OCI-LY1 (cell line): Measurements from ENCODE around the gene GMPS.
"Not testable (repeated sequence)": the region's sequence is repeated elsewhere in the genome, so short reads cannot be mapped to it uniquely, and the experiment has no call there.

Experiments
- H2AFZ ChIP-seq: fragments of 200-600 bp; sonication (generic), shearing (Covaris generic); 2 replicates; pipeline ENCODE4 v1.6.0; 2014; ENCODE audit warnings: antibody characterized with exemption, mild to moderate bottlenecking, low read length
- H3F3A ChIP-seq: fragments of 200-600 bp; sonication (generic), shearing (Covaris generic); 2 replicates; pipeline ENCODE4 v1.6.0; 2014; ENCODE audit warnings: mild to moderate bottlenecking, antibody characterized with exemption, low read length, moderate library complexity; ENCODE audit not compliant: insufficient read depth
- H3K27ac ChIP-seq: fragments of 200-600 bp; sonication (generic); 2 replicates; pipeline ENCODE4 v1.5.1; 2014; ENCODE audit warnings: low read length, mixed run types, mild to moderate bottlenecking, low read depth; ENCODE audit not compliant: poor library complexity, severe bottlenecking
- H3K27me3 ChIP-seq: fragments of 200-600 bp; sonication (generic); 2 replicates; pipeline ENCODE4 v1.6.0; 2014; ENCODE audit warnings: antibody characterized with exemption, mild to moderate bottlenecking, low read length, moderate library complexity; ENCODE audit not compliant: insufficient read depth
- H3K36me3 ChIP-seq: fragments of 200-600 bp; sonication (generic); 2 replicates; pipeline ENCODE4 v1.6.1; 2014; ENCODE audit warnings: mild to moderate bottlenecking, antibody characterized with exemption, low read length, moderate library complexity, mixed read lengths; ENCODE audit not compliant: insufficient read depth
- H3K4me1 ChIP-seq: fragments of 200-600 bp; sonication (generic); 2 replicates; pipeline ENCODE4 v1.5.1; 2014; ENCODE audit warnings: mild to moderate bottlenecking, low read length, moderate library complexity; ENCODE audit not compliant: insufficient read depth, severe bottlenecking
- H3K4me2 ChIP-seq: fragments of 200-600 bp; sonication (generic), shearing (Covaris generic); 2 replicates; pipeline ENCODE4 v1.6.1; 2014; ENCODE audit warnings: low read length
- H3K4me3 ChIP-seq: fragments of 200-600 bp; sonication (generic); 2 replicates; pipeline ENCODE4 v1.5.1; 2014; ENCODE audit warnings: low read length, low read depth, mild to moderate bottlenecking, mixed read lengths; ENCODE audit not compliant: poor library complexity, severe bottlenecking
- H3K79me2 ChIP-seq: fragments of 200-600 bp; shearing (Covaris generic); 2 replicates; pipeline ENCODE4 v1.6.1; 2016; ENCODE audit warnings: mixed run types, low read length, mixed read lengths; ENCODE audit not compliant: insufficient read depth
- H3K9ac ChIP-seq: fragments of 200-600 bp; sonication (generic), shearing (Covaris generic); 2 replicates; pipeline ENCODE4 v1.6.1; 2014; ENCODE audit warnings: mild to moderate bottlenecking, low read length, mixed read lengths
- H3K9me2 ChIP-seq: fragments of 200-600 bp; sonication (generic), shearing (Covaris generic); 2 replicates; pipeline ENCODE4 v1.6.1; 2014; ENCODE audit warnings: low read depth, mild to moderate bottlenecking, low read length, mixed read lengths
- H3K9me3 ChIP-seq: fragments of 200-600 bp; shearing (Covaris generic); 2 replicates; pipeline ENCODE4 v1.6.1; 2014; ENCODE audit warnings: low read length, mixed read lengths
- H4K20me1 ChIP-seq: fragments of 200-600 bp; sonication (generic), shearing (Covaris generic); 2 replicates; pipeline ENCODE4 v1.6.0; 2016; ENCODE audit warnings: mild to moderate bottlenecking, low read length; ENCODE audit not compliant: insufficient read depth
- EZH2 ChIP-seq: fragments of 200-600 bp; sonication (generic), shearing (Covaris generic); IDR thresholded peaks from 2 replicates; pipeline ENCODE4 v1.8.0; 2017; ENCODE audit warnings: borderline replicate concordance, mixed run types, mild to moderate bottlenecking, antibody characterized with exemption, low read length, moderate library complexity, mixed read lengths
- TF ChIP-seq, protein P1 (sequence below): fragments of 200-600 bp; sonication (generic), shearing (Covaris generic); IDR thresholded peaks from 2 replicates; pipeline ENCODE4 v1.5.1; 2017; ENCODE audit warnings: mild to moderate bottlenecking, antibody characterized with exemption, low read length, moderate library complexity, mixed read lengths

GMPS gene

DNA sequence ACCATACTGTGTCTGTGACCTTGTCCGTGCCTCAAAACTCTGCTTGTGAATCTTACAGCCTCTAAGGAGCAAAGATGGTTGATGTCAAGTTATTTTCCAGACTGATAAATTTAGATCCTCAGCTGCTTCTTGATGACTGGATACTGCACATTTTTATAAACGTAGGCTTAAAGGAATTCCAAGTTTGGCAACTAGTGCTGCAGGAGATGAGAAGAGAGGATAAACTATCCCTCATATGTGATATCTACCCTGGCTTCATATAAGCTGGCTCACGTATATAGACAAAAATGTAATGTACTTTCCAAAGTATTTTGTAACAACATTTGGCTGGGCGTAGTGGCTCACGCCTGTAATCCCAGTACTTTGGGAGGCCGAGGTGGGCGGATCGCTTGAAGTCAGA lies 89.6 kb downstream of the GMPS start:
- Histone ChIP-seq H4K20me1 (no peaks in the 10 kb centered on the region), H3K27me3 (no peaks in the 10 kb centered on the region), H3K27ac (no peak overlapping the region), H3K9ac (no peak overlapping the region), H3K9me3 (no peaks in the 10 kb centered on the region), H3K4me2 (no peak overlapping the region), H3K36me3 (peaks cover 4% of the 10 kb centered on the region; the same call in 1 of the 2 replicates), H3K79me2 (no peaks in the 10 kb centered on the region), H3K4me1 (no peaks in the 10 kb centered on the region), H2AFZ (no peak overlapping the region), H3K9me2 (no peaks in the 10 kb centered on the region), H3F3A (no peaks in the 10 kb centered on the region), H3K4me3 (no peak overlapping the region)
- no peak for TF ChIP-seq EZH2
- TF ChIP-seq, protein P1, sequence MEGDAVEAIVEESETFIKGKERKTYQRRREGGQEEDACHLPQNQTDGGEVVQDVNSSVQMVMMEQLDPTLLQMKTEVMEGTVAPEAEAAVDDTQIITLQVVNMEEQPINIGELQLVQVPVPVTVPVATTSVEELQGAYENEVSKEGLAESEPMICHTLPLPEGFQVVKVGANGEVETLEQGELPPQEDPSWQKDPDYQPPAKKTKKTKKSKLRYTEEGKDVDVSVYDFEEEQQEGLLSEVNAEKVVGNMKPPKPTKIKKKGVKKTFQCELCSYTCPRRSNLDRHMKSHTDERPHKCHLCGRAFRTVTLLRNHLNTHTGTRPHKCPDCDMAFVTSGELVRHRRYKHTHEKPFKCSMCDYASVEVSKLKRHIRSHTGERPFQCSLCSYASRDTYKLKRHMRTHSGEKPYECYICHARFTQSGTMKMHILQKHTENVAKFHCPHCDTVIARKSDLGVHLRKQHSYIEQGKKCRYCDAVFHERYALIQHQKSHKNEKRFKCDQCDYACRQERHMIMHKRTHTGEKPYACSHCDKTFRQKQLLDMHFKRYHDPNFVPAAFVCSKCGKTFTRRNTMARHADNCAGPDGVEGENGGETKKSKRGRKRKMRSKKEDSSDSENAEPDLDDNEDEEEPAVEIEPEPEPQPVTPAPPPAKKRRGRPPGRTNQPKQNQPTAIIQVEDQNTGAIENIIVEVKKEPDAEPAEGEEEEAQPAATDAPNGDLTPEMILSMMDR, result no peak

DNA sequence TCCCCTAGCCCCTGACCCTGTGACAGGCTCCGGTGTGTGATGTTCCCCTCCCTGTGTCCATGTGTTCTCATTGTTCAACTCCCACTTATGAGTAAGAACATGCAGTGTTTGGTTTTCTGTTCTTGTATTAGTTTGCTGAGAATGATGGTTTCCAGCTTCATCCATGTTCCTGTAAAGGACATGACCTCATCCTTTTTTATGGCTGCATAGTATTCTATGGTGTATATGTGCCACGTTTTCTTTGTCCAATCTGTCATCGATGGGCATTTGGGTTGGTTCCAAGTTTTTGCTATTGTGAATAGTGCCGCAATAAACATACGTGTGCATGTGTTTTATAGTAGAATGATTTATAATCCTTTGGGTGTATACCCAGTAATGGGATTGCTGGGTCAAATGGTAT lies 90.6 kb downstream of the GMPS start:
- not testable (repeated sequence) for H3K4me2 ChIP-seq, H2AFZ ChIP-seq, H3K9me2 ChIP-seq, H3K36me3 ChIP-seq, H3K9me3 ChIP-seq, H3K4me1 ChIP-seq, H3K27ac ChIP-seq, H3K4me3 ChIP-seq, H3K9ac ChIP-seq, H3F3A ChIP-seq, H3K79me2 ChIP-seq, H4K20me1 ChIP-seq, H3K27me3 ChIP-seq

DNA sequence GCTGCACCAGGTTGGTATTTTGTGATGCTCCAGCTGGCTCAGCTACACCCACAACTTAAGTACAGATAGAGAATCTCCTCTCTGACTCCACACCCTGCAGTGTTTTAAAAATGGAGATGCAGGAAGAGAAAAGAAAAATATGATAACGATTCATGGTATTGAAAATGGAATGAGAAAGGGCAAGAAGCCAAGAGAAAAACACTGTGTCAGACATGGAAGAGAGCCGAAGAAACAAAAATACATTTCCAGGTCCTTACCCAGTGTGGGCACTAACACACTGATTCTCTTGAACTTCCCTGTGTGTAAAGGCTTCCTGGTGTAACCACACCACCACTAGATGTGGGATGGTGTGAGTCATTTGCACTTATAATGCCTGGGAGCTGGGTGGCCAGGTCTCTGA lies 93.1 kb downstream of the GMPS start:
- Histone ChIP-seq H3K79me2 (no peaks in the 10 kb centered on the region), H3K9me2 (no peaks in the 10 kb centered on the region), H3K9ac (no peak overlapping the region)

DNA sequence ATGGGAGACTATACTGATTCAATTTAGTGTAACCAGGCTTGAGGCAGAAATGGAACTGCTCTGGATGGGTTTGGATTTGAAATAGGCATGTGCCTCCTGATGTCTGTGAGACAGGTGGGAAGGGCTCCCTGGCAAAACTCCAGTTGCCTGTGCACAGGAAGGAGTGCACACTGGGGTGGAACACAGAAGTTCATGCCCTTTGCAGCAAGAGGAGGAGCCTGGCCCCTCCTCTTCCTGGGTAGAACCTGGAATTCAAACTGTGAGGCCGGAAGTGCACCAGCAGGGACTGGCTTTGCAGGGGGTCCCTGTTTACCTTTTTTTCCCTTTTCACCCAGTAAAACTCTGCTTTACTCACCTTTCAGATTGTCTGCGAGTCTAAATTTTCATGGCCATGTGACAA lies 99.9 kb downstream of the GMPS start:
- Histone ChIP-seq H3F3A (no peaks in the 10 kb centered on the region), H4K20me1 (no peaks in the 10 kb centered on the region), H3K4me3 (no peak overlapping the region), H2AFZ (no peak overlapping the region), H3K4me2 (no peak overlapping the region), H3K36me3 (no peaks in the 10 kb centered on the region), H3K27me3 (no peaks in the 10 kb centered on the region), H3K27ac (no peak overlapping the region), H3K4me1 (peaks cover 9% of the 10 kb centered on the region), H3K9me2 (no peaks in the 10 kb centered on the region), H3K9me3 (no peaks in the 10 kb centered on the region), H3K79me2 (no peaks in the 10 kb centered on the region), H3K9ac (no peak overlapping the region)
- TF ChIP-seq, protein P1, result no peak
- TF ChIP-seq EZH2, result no peak

More for the DNA sequence above, 93.1 kb downstream of the GMPS start:
- H3K27ac ChIP-seq, result no peak overlapping the region
- TF ChIP-seq EZH2, result no peak
- TF ChIP-seq, protein P1, result no peak
- no peak overlapping the region for H3K4me2 ChIP-seq
- no peaks in the 10 kb centered on the region for H3K4me1 ChIP-seq
- no peaks in the 10 kb centered on the region for H3K27me3 ChIP-seq
- no peak overlapping the region for H2AFZ ChIP-seq
- no peak overlapping the region for H3K4me3 ChIP-seq
- peaks cover 4% of the 10 kb centered on the region; the same call in 1 of the 2 replicates for H3K36me3 ChIP-seq
- no peaks in the 10 kb centered on the region for H4K20me1 ChIP-seq
- H3F3A ChIP-seq, result no peaks in the 10 kb centered on the region
- no peaks in the 10 kb centered on the region for H3K9me3 ChIP-seq
